ENCODE results near the gene AASDHPPT. TPM values are rescaled to one million over a fixed set of nuclear protein-coding genes. Genes with fewer than 3 reads are reported as not detected.

Gene AASDHPPT
- total RNA-seq, 1 donor from 2014 or later = 28.0 TPM

GRCh38 chr11:106076919-106077608 is 398 bp upstream of the AASDHPPT start, which contains the start of gene KBTBD3:
KBTBD3 (minus strand) TSS chr11:106077347; CDS start chr11:106059097, 18,250 bp downstream.
- peak; percentile 99 for DNase-seq (ENCODE audit: low spot score)
- peak; percentile 99 for ATAC-seq
- intact Hi-C loops (cut with DNase I) = no loop called here

GRCh38 chr11:106082096-106082495 is 4.6 kb downstream of the AASDHPPT start:
- DNase-seq (ENCODE audit: low spot score) (no peak), ATAC-seq (no peak)
- intact Hi-C loops (cut with DNase I) = no loop called here

- DNase-seq (ENCODE audit: low spot score) (no peak), ATAC-seq (no peak)
Observed at GRCh38 chr11:106086135-106086534, 8.7 kb downstream of the AASDHPPT start.

GRCh38 chr11:106086850-106087249 is 9.4 kb downstream of the AASDHPPT start:
- ATAC-seq (peak; percentile 39), DNase-seq (ENCODE audit: low spot score) (no peak)
- intact Hi-C loops (cut with DNase I) = no loop called here

More at GRCh38 chr11:106086135-106086534, 8.7 kb downstream of the AASDHPPT start:
- intact Hi-C loops (cut with DNase I) = no loop called here

- DNase-seq (ENCODE audit: low spot score) (peak; percentile 63), ATAC-seq (peak; percentile 68)
- intact Hi-C loops (cut with DNase I) = no loop called here
Observed at GRCh38 chr11:106087815-106088435, 10.5 kb downstream of the AASDHPPT start.

- intact Hi-C loops (cut with DNase I) = no loop called here
- DNase-seq (ENCODE audit: low spot score) (no peak), ATAC-seq (no peak)
Observed at GRCh38 chr11:106088896-106089295, 11.4 kb downstream of the AASDHPPT start.

GRCh38 chr11:106091480-106092123 is 14.1 kb downstream of the AASDHPPT start:
- ATAC-seq = no peak
- DNase-seq (ENCODE audit: low spot score) = no peak
- intact Hi-C loops (cut with DNase I) = no loop called here

GRCh38 chr11:106092446-106092845 is 15.0 kb downstream of the AASDHPPT start:
- ATAC-seq (no peak), DNase-seq (ENCODE audit: low spot score) (no peak)
- intact Hi-C loops (cut with DNase I) = no loop called here

GRCh38 chr11:106098893-106099553 is 21.6 kb downstream of the AASDHPPT start:
- ATAC-seq (no peak), DNase-seq (ENCODE audit: low spot score) (no peak)
- intact Hi-C loops (cut with DNase I) = no loop called here

- intact Hi-C loops (cut with DNase I) = no loop called here
- DNase-seq (ENCODE audit: low spot score) (no peak), ATAC-seq (no peak)
Observed at GRCh38 chr11:106101370-106101769, 23.9 kb downstream of the AASDHPPT start.

GRCh38 chr11:106101819-106102218 is 24.4 kb downstream of the AASDHPPT start:
- intact Hi-C loops (cut with DNase I) = no loop called here
- DNase-seq (ENCODE audit: low spot score) = no peak
- ATAC-seq = no peak

GRCh38 chr11:106105986-106106385 is 28.5 kb downstream of the AASDHPPT start:
- DNase-seq (ENCODE audit: low spot score) (no peak), ATAC-seq (no peak)
- intact Hi-C loops (cut with DNase I) = no loop called here

- intact Hi-C loops (cut with DNase I) = no loop called here
- DNase-seq (ENCODE audit: low spot score) (no peak), ATAC-seq (no peak)
Observed at GRCh38 chr11:106121570-106122320, 44.3 kb downstream of the AASDHPPT start.

- no peak for ATAC-seq
- no peak for DNase-seq (ENCODE audit: low spot score)
- intact Hi-C loops (cut with DNase I) = no loop called here
Observed at GRCh38 chr11:106127604-106128003, 50.1 kb downstream of the AASDHPPT start.

GRCh38 chr11:106128740-106129139 is 51.3 kb downstream of the AASDHPPT start:
- intact Hi-C loops (cut with DNase I) = no loop called here
- ATAC-seq (no peak), DNase-seq (ENCODE audit: low spot score) (no peak)

- DNase-seq (ENCODE audit: low spot score) = no peak
- ATAC-seq = no peak
- intact Hi-C loops (cut with DNase I) = no loop called here
Observed at GRCh38 chr11:106131998-106132397, 54.5 kb downstream of the AASDHPPT start.

GRCh38 chr11:106132582-106133354 is 55.3 kb downstream of the AASDHPPT start:
- ATAC-seq (no peak), DNase-seq (ENCODE audit: low spot score) (no peak)
- intact Hi-C loops (cut with DNase I) = no loop called here

- no peak for DNase-seq (ENCODE audit: low spot score)
- ATAC-seq = no peak
- intact Hi-C loops (cut with DNase I) = no loop called here
Observed at GRCh38 chr11:106133529-106133928, 56.1 kb downstream of the AASDHPPT start.
